H9 (cell line): ENCODE results near the gene CELF4. TPM values are rescaled to one million over a fixed set of nuclear protein-coding genes. Genes with fewer than 3 reads are reported as not detected.

Source experiments
- DNase-seq: peaks from one replicate; pipeline ENCODE4 v3.0.0-alpha.2; 2017
- H2AFZ ChIP-seq: one replicate; pipeline ENCODE4 v1.6.1; 2013; ENCODE audit warnings: mild to moderate bottlenecking, low read length, control low read depth, moderate library complexity
- H2AK5ac ChIP-seq: 2 replicates; pipeline ENCODE4 v1.6.1; 2013; ENCODE audit warnings: low read length, control low read depth, mixed read lengths; ENCODE audit not compliant: insufficient read length
- H2BK120ac ChIP-seq: one replicate; pipeline ENCODE4 v1.6.1; 2013; ENCODE audit warnings: low read depth, mild to moderate bottlenecking, low read length, control low read depth, inconsistent platforms; ENCODE audit not compliant: poor library complexity, severe bottlenecking
- H2BK12ac ChIP-seq: 2 replicates; pipeline ENCODE4 v1.6.1; 2013; ENCODE audit warnings: low read length, control low read depth, mixed read lengths, low read depth; ENCODE audit not compliant: insufficient read length
- H2BK15ac ChIP-seq: 2 replicates; pipeline ENCODE4 v1.6.1; 2013; ENCODE audit warnings: low read depth, low read length, control low read depth
- H2BK20ac ChIP-seq: one replicate; pipeline ENCODE4 v1.6.1; 2013; ENCODE audit warnings: low read depth, mild to moderate bottlenecking, low read length, control low read depth, inconsistent platforms; ENCODE audit not compliant: poor library complexity, severe bottlenecking
- H2BK5ac ChIP-seq: 2 replicates; pipeline ENCODE4 v1.6.1; 2013; ENCODE audit warnings: low read length, control low read depth, mixed read lengths; ENCODE audit not compliant: insufficient read length
- H3K14ac ChIP-seq: 2 replicates; pipeline ENCODE4 v1.6.1; 2013; ENCODE audit warnings: low read length, control low read depth; ENCODE audit not compliant: insufficient read depth
- H3K18ac ChIP-seq: 2 replicates; pipeline ENCODE4 v1.6.1; 2013; ENCODE audit warnings: low read depth, mild to moderate bottlenecking, mixed read lengths, low read length, control low read depth; ENCODE audit not compliant: insufficient read length
- H3K23ac ChIP-seq: 2 replicates; pipeline ENCODE4 v1.6.1; 2013; ENCODE audit warnings: low read length, control low read depth, mixed read lengths, low read depth; ENCODE audit not compliant: insufficient read length
- H3K23me2 ChIP-seq: 2 replicates; pipeline ENCODE4 v1.6.1; 2013; ENCODE audit warnings: low read depth, mild to moderate bottlenecking, mixed read lengths, low read length, control low read depth; ENCODE audit not compliant: insufficient read length, poor library complexity, severe bottlenecking
- H3K27ac ChIP-seq: 2 replicates; pipeline ENCODE4 v1.5.1; 2013; ENCODE audit warnings: low read length, control low read depth, mixed read lengths, low read depth; ENCODE audit not compliant: insufficient read length
- H3K27me3 ChIP-seq: 2 replicates; pipeline ENCODE4 v1.6.1; 2013; ENCODE audit warnings: low read length, control low read depth, inconsistent platforms; ENCODE audit not compliant: insufficient read depth
- H3K4ac ChIP-seq: 2 replicates; pipeline ENCODE4 v1.6.1; 2013; ENCODE audit warnings: low read depth, mild to moderate bottlenecking, control low read depth, inconsistent platforms, low read length, moderate library complexity
- H3K4me1 ChIP-seq: 2 replicates; pipeline ENCODE4 v1.6.1; 2013; ENCODE audit warnings: low read length, control low read depth, inconsistent platforms; ENCODE audit not compliant: insufficient read depth
- H3K4me2 ChIP-seq: 2 replicates; pipeline ENCODE4 v1.6.1; 2013; ENCODE audit warnings: low read length, control low read depth, mixed read lengths; ENCODE audit not compliant: insufficient read length, insufficient read depth
- H3K56ac ChIP-seq: 2 replicates; pipeline ENCODE4 v1.6.1; 2013; ENCODE audit warnings: low read depth, mild to moderate bottlenecking, mixed read lengths, low read length, control low read depth; ENCODE audit not compliant: insufficient read length
- H3K79me1 ChIP-seq: 2 replicates; pipeline ENCODE4 v1.6.1; 2013; ENCODE audit warnings: low read depth, mild to moderate bottlenecking, moderate library complexity, low read length, control low read depth, inconsistent platforms; ENCODE audit not compliant: insufficient read depth, poor library complexity, severe bottlenecking
- H3K79me2 ChIP-seq: 2 replicates; pipeline ENCODE4 v1.6.1; 2013; ENCODE audit warnings: low read length, control low read depth, inconsistent platforms; ENCODE audit not compliant: insufficient read depth
- H3K9ac ChIP-seq: 2 replicates; pipeline ENCODE4 v1.6.1; 2013; ENCODE audit warnings: low read length, control low read depth, mixed read lengths; ENCODE audit not compliant: insufficient read length; ENCODE audit errors: extremely low read depth
- H3K9me3 ChIP-seq: one replicate; pipeline ENCODE4 v1.6.1; 2013; ENCODE audit warnings: low read depth, low read length, inconsistent platforms; ENCODE audit not compliant: control insufficient read depth
- H3T11ph ChIP-seq: one replicate; pipeline ENCODE4 v1.6.1; 2013; ENCODE audit warnings: mild to moderate bottlenecking, low read length, control low read depth, inconsistent platforms
- H4K20me1 ChIP-seq: one replicate; pipeline ENCODE4 v1.6.1; 2013; ENCODE audit not compliant: control insufficient read depth, insufficient read length, insufficient read depth
- H4K5ac ChIP-seq: 2 replicates; pipeline ENCODE4 v1.6.1; 2013; ENCODE audit warnings: low read depth, mild to moderate bottlenecking, mixed read lengths, low read length, control low read depth; ENCODE audit not compliant: insufficient read length
- H4K8ac ChIP-seq: replicated peaks from 2 replicates; pipeline ENCODE4 v1.6.1; 2013; ENCODE audit warnings: low read length, control low read depth, mixed read lengths, low read depth; ENCODE audit not compliant: insufficient read length
- H4K91ac ChIP-seq: 2 replicates; pipeline ENCODE4 v1.6.1; 2013; ENCODE audit warnings: low read depth, mild to moderate bottlenecking, moderate library complexity, mixed read lengths, low read length, control low read depth; ENCODE audit not compliant: insufficient read length
- H3K27ac Mint-ChIP-seq, 3 experiments: 2 replicates in 2 of 3; 3 replicates in 1 of 3; pipeline ENCODE4 v1.8.0; 2020 to 2021; ENCODE audit warnings: mixed read lengths in 3 of 3, mild to moderate bottlenecking in 1 of 3, moderate library complexity in 1 of 3
- H3K27me3 Mint-ChIP-seq: 2 replicates; pipeline ENCODE4 v1.8.0; 2021; ENCODE audit warnings: low read depth, mild to moderate bottlenecking, moderate library complexity, mixed read lengths
- H3K36me3 Mint-ChIP-seq, 3 experiments: 2 replicates in 2 of 3; 3 replicates in 1 of 3; pipeline ENCODE4 v1.8.0; 2020 to 2021; ENCODE audit warnings: low read depth in 3 of 3, mixed read lengths in 3 of 3; ENCODE audit not compliant: insufficient read depth in 1 of 3
- H3K4me1 Mint-ChIP-seq, 2 experiments: 2 replicates each; pipeline ENCODE4 v1.8.0; 2020; ENCODE audit warnings: mixed read lengths in 2 of 2
- H3K4me3 Mint-ChIP-seq, 2 experiments: 2 replicates in 1 of 2; 3 replicates in 1 of 2; pipeline ENCODE4 v1.8.0; 2020 to 2021; ENCODE audit warnings: mild to moderate bottlenecking in 2 of 2, mixed read lengths in 2 of 2, moderate library complexity in 1 of 2
- H3K9me3 Mint-ChIP-seq, 2 experiments: 2 replicates in 1 of 2; 3 replicates in 1 of 2; pipeline ENCODE4 v1.8.0; 2020; ENCODE audit warnings: mild to moderate bottlenecking in 2 of 2, mixed read lengths in 2 of 2, moderate library complexity in 1 of 2
- CTCF ChIP-seq: fragments of 200-600 bp; sonication (generic); conservative IDR thresholded peaks from 3 replicates; pipeline ENCODE4 v1.8.0; 2021; ENCODE audit warnings: antibody characterized with exemption, mild to moderate bottlenecking
- WGBS: extraction: QIAGEN DNeasy Blood & Tissue Kit; methylation state at CpG from one replicate; pipeline ENCODE4 v1.1.7; 2013; ENCODE audit warnings: missing lambda C conversion rate, low lambda C conversion rate, mixed read lengths; ENCODE audit not compliant: insufficient read length; ENCODE audit errors: extremely low coverage; 5-methylcytosine and 5-hydroxymethylcytosine counted together
- total RNA-seq: library from RNA; stranded (reverse); gene quantifications from 2 replicates; pipeline ENCODE4 v1.2.1, GENCODE V29; 2021

The CELF4 gene
- total RNA-seq, 1 experiment from 2014 or later = 1.1 TPM

- Histone ChIP-seq H3K9me3 (no peaks in the 10 kb centered on the region), H2BK20ac (no peak overlapping the region), H4K8ac (no peak overlapping the region), H2BK12ac (no peak overlapping the region), H3K4ac (no peak overlapping the region), H4K91ac (no peak overlapping the region), H3K27me3 (no peaks in the 10 kb centered on the region), H3K79me2 (no peaks in the 10 kb centered on the region), H2BK5ac (no peak overlapping the region), H3K56ac (no peak overlapping the region), H3K4me2 (no peak overlapping the region), H4K20me1 (no peaks in the 10 kb centered on the region), H2AK5ac (no peak overlapping the region), H3K14ac (no peak overlapping the region), H3K18ac (no peak overlapping the region), H2AFZ (no peak overlapping the region), H3K23me2 (no peaks in the 10 kb centered on the region), H2BK15ac (no peak overlapping the region), H3K23ac (no peak overlapping the region), H3K27ac (no peak overlapping the region), H3K4me1 (no peaks in the 10 kb centered on the region), H3K79me1 (no peaks in the 10 kb centered on the region), H2BK120ac (no peak overlapping the region), H3T11ph (no peak overlapping the region), H4K5ac (no peak overlapping the region), H3K9ac (no peak overlapping the region)
- no peak for TF ChIP-seq CTCF
- Mint-ChIP-seq H3K27me3 (peaks cover 14% of the 10 kb centered on the region), H3K4me3 (no peak overlapping the region), H3K4me1 (peaks cover 3 to 5% of the 10 kb centered on the region in 2 experiments; a peak in 3 of 4 replicates), H3K27ac (no peak overlapping the region), H3K36me3 (no peaks in the 10 kb centered on the region; a peak in 1 of 7 replicates), H3K9me3 (no peaks in the 10 kb centered on the region; a peak in 1 of 5 replicates)
- WGBS = no CpG with 5 or more reads among the region's 12 CpGs
- no peak for DNase-seq
These were observed 279.8 kb downstream of the CELF4 start for GRCh38 chr18:37285825-37286224.
